Right lobe of liver (tissue), 6 donors: ENCODE measurements around the gene LRRTM4. TPM values are rescaled to one million over a fixed set of nuclear protein-coding genes. Genes with fewer than 3 reads are reported as not detected.

Experiments
- ATAC-seq, 4 donors: fragments of 200-7000 bp; cut with Tn5 transposase; one replicate each; pipeline ENCODE4 v1.9.1; 2020; ENCODE audit warnings: mild to moderate bottlenecking in 4 of 4, moderate library complexity in 4 of 4
- DNase-seq, 3 donors: peaks; one replicate each; pipeline ENCODE4 v3.0.0-alpha.2; 2020
- H3K27ac ChIP-seq, 3 donors: fragments of 200-600 bp; one replicate each; pipeline ENCODE4 v1.8.0; 2022
- H3K27me3 ChIP-seq, 2 donors: fragments of 200-600 bp; one replicate each; pipeline ENCODE4 v1.8.0; 2022
- H3K36me3 ChIP-seq, 4 donors: fragments of 200-600 bp; sonication (generic) in 1 of 4; one replicate each; pipeline versions ENCODE4 v1.5.1 to v1.8.0; 2017 to 2022; ENCODE audit warnings: control low read depth in 1 of 4
- H3K4me1 ChIP-seq, 4 donors: fragments of 200-600 bp; sonication (generic) in 1 of 4; one replicate each; pipeline versions ENCODE4 v1.5.1 to v1.8.0; 2017 to 2022; ENCODE audit warnings: control low read depth in 1 of 4
- H3K4me3 ChIP-seq, 3 donors: fragments of 200-600 bp; one replicate each; pipeline ENCODE4 v1.8.0; 2022
- H3K9me3 ChIP-seq, 4 donors: fragments of 200-600 bp; sonication (generic) in 1 of 4; one replicate each; pipeline versions ENCODE4 v1.5.1 to v1.8.0; 2017 to 2022; ENCODE audit warnings: control low read depth in 1 of 4
- POLR2A ChIP-seq: fragments of 450-650 bp; IDR thresholded peaks from one replicate; pipeline ENCODE4 v1.6.1; 2017; ENCODE audit warnings: antibody characterized with exemption, mild to moderate bottlenecking
- WGBS: methylation state at CpG from one replicate; pipeline ENCODE4 v1.1.6; 2018; ENCODE audit warnings: low coverage, low lambda C conversion rate; ENCODE audit not compliant: insufficient coverage; ENCODE audit errors: missing lambda C conversion rate; 5-methylcytosine and 5-hydroxymethylcytosine counted together
- intact Hi-C, 2 donors: fragments of 100-400 bp; cut with DNase I; formaldehyde crosslinking; loops; one replicate each; pipeline versions ENCODE4 v1.11.2 to v1.14.1; 2022
- total RNA-seq, 6 experiments: library from RNA; depleted of rRNA in 2 of 6; stranded (reverse); fragments of >200 nt in 2 of 6; fragmentation: NEBNext Ultra II Directional in 3 of 6; extraction: Animal tissue kit (Norgen Biotek cat#: 25700) in 3 of 6; gene quantifications; one replicate each; pipeline versions ENCODE4 v1.1.0 to v1.2.4, GENCODE V29; 2016 to 2023
- TF ChIP-seq, protein P1 (sequence below), 4 donors: fragments of 200-600 bp in 3 of 4; fragments of 450-650 bp in 1 of 4; IDR thresholded peaks; one replicate each; pipeline versions ENCODE4 v1.5.1 to v1.8.0; 2016 to 2022; ENCODE audit warnings: antibody characterized with exemption in 4 of 4, mild to moderate bottlenecking in 2 of 4
- donor health status: DM: no; HTN: yes; CAD: no.
- donor health status: DM: no; HTN: no; CAD: no.
- donor health status: DM: no; HTN: no; CAD: no.
- donor health status: DM: no; HTN: yes; CAD: no.
- donor health status: DM: no; HTN: yes; CAD: no.

Gene LRRTM4
- total RNA-seq, 6 experiments from 2014 or later, result 0.09 to 0.10 (median 0.09) TPM; not detected in 3

DNA sequence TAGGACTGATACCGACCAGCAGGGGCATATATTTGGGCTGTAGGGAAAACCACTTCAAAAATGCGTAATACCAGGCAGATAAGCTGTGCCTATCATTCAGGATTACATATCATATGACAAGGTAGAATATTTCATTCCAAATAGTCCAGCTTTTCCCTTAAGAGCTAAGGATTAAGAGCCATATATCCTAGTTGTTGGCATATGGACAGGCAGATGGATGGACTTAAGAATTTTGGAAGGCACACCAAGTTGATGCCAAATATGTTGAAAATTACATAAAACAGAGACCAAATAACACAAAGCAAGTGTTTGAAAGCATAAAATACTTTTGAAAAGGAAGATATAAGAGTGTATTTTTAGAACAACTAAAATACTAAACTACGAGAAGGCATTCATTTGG is 52.1 kb downstream of the LRRTM4 start:
- Histone ChIP-seq H3K36me3 (no peaks in the 10 kb centered on the region), H3K27me3 (no peaks in the 10 kb centered on the region), H3K9me3 (no peaks in the 10 kb centered on the region), H3K27ac (no peak overlapping the region), H3K4me3 (no peak overlapping the region), H3K4me1 (no peaks in the 10 kb centered on the region)
- intact Hi-C loops, result no loop called here
- 70% methylated on average over 3 of the region's 3 CpGs for WGBS
- TF ChIP-seq, protein P1, sequence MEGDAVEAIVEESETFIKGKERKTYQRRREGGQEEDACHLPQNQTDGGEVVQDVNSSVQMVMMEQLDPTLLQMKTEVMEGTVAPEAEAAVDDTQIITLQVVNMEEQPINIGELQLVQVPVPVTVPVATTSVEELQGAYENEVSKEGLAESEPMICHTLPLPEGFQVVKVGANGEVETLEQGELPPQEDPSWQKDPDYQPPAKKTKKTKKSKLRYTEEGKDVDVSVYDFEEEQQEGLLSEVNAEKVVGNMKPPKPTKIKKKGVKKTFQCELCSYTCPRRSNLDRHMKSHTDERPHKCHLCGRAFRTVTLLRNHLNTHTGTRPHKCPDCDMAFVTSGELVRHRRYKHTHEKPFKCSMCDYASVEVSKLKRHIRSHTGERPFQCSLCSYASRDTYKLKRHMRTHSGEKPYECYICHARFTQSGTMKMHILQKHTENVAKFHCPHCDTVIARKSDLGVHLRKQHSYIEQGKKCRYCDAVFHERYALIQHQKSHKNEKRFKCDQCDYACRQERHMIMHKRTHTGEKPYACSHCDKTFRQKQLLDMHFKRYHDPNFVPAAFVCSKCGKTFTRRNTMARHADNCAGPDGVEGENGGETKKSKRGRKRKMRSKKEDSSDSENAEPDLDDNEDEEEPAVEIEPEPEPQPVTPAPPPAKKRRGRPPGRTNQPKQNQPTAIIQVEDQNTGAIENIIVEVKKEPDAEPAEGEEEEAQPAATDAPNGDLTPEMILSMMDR (IDR thresholded peaks at IDR 0.05), result no peak
- TF ChIP-seq POLR2A, result no peak
- ATAC-seq, result no peak
- no peak for DNase-seq

DNA sequence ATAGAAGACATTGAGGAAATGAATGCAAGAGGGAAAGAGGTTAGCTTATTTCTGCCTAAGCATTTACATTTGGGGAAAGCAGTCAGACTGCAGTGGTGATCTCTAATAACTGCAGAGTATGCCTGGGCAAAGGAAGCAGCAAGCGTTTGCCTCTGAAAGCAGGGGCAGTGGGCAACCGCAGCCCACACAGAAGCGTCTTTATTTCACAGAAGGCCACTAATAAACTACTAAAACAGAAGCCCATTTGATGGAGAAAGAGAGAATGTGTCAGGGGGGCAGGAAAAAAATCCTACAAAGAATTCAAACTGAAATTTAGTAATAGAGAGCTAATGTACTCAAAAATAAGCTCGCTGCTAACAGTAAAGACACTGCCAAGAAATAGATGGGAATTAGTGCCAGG is 53.1 kb downstream of the LRRTM4 start:
- ATAC-seq, result no peak
- H3K4me1 ChIP-seq, result no peaks in the 10 kb centered on the region
- no peak overlapping the region for H3K4me3 ChIP-seq
- TF ChIP-seq POLR2A, result no peak
- TF ChIP-seq, protein P1 (IDR thresholded peaks at IDR 0.05), result no peak
- no peaks in the 10 kb centered on the region for H3K36me3 ChIP-seq
- no peaks in the 10 kb centered on the region for H3K27me3 ChIP-seq
- no peak for DNase-seq
- H3K27ac ChIP-seq, result no peak overlapping the region
- intact Hi-C loops, result no loop called here
- WGBS, result 44% methylated on average over 4 of the region's 4 CpGs
- H3K9me3 ChIP-seq, result no peaks in the 10 kb centered on the region

DNA sequence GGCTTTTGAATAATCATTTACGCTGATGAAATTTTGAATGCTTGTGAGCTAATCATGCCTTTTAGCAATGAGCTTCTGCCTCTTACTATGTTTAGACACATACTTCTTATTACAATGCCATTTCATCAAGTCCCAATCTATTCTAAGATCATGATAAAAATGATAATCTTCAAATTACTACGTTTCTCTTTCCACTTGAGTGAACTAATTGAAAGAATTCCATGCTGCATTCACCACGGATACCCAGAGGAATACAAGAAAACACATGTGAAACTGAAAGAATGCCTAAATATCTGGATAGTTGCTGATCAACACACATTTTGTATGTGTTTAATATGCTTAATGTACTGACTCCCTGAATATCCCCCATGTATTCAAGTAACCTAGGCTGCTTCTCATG is 62.3 kb downstream of the LRRTM4 start:
- no peaks in the 10 kb centered on the region for H3K4me1 ChIP-seq
- no peaks in the 10 kb centered on the region for H3K36me3 ChIP-seq
- H3K4me3 ChIP-seq, result no peak overlapping the region
- no peak for ATAC-seq
- WGBS, result 43% methylated on average over 3 of the region's 3 CpGs
- no peaks in the 10 kb centered on the region for H3K27me3 ChIP-seq
- intact Hi-C loops, result no loop called here
- no peak for DNase-seq
- no peaks in the 10 kb centered on the region for H3K9me3 ChIP-seq
- TF ChIP-seq, protein P1 (IDR thresholded peaks at IDR 0.05), result no peak
- TF ChIP-seq POLR2A, result no peak
- no peak overlapping the region for H3K27ac ChIP-seq

DNA sequence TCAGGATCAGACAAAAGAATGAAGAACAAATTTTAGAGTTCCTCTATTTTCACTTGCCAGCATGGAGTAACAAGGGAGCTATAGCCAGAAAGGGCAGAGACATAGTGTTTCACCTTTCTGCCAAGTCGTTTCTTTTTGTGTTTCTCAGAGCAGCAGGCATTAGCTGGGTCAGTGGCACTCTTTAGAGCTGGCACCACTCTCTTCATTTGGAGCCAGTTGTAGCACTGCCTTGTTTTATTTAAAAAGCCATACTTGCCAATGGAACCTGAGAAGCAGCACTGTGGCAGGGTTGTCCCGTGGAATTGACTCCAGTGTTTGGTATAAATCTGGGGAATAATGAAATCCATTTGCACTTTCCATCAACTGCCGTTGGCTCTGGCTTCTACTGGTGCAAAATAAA is 64.0 kb downstream of the LRRTM4 start:
- intact Hi-C loops, result no loop called here
- Histone ChIP-seq H3K27me3 (no peaks in the 10 kb centered on the region), H3K4me1 (no peaks in the 10 kb centered on the region), H3K4me3 (no peak overlapping the region), H3K9me3 (no peaks in the 10 kb centered on the region), H3K27ac (no peak overlapping the region), H3K36me3 (no peaks in the 10 kb centered on the region)
- TF ChIP-seq POLR2A, result no peak
- TF ChIP-seq, protein P1 (IDR thresholded peaks at IDR 0.05), result no peak
- whole genome bisulfite sequencing, result 49% methylated on average over 3 of the region's 3 CpGs
- no peak for ATAC-seq
- DNase-seq, result no peak

DNA sequence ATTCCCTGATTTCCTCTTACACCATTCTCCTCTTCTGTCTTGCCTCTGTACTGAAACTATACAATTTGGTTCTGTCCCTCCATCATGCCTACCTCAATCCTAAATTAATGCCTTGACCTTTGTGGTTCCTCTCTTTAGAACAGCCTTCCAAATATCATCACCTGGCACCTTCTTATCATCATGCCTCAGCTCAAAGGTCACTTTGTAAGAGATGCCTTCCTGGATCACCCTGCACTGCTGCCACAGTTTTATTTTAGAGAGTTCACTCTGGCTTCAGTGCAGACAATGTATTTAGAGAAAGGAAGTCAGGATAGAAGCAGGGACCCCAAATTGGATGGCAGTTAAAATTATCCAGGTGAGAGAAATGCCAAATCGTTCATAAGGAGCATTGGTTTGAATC is 64.5 kb downstream of the LRRTM4 start:
- no peak overlapping the region for H3K4me3 ChIP-seq
- no peaks in the 10 kb centered on the region for H3K9me3 ChIP-seq
- no peaks in the 10 kb centered on the region for H3K36me3 ChIP-seq
- DNase-seq (no peak), ATAC-seq (no peak)
- no peaks in the 10 kb centered on the region for H3K4me1 ChIP-seq
- no peaks in the 10 kb centered on the region for H3K27me3 ChIP-seq
- WGBS, result 37% methylated on average over 1 of the region's 1 CpG
- no peak for TF ChIP-seq POLR2A
- intact Hi-C loops, result no loop called here
- no peak overlapping the region for H3K27ac ChIP-seq
